Raji (cell line): Measurements from ENCODE around the gene POC1A.

ENCODE experiments used
- POLR2A ChIP-seq: IDR thresholded peaks from 2 replicates; pipeline ENCODE4 v1.6.1; 2011; ENCODE audit warnings: low read depth, low read length, control low read depth; ENCODE audit not compliant: insufficient read depth

POC1A gene

GRCh38 chr3:52046186-52046901 lies 107.9 kb downstream of the POC1A start:
- TF ChIP-seq POLR2A: no peak

- TF ChIP-seq POLR2A: no peak
Measured at GRCh38 chr3:52044869-52045619, 109.2 kb downstream of the POC1A start.

- no peak for TF ChIP-seq POLR2A
Measured at GRCh38 chr3:52043750-52044149, 110.5 kb downstream of the POC1A start.

- no peak for TF ChIP-seq POLR2A
Measured at GRCh38 chr3:52041118-52041731, 113.0 kb downstream of the POC1A start.

GRCh38 chr3:52040600-52040999 lies 113.6 kb downstream of the POC1A start:
- no peak for TF ChIP-seq POLR2A

GRCh38 chr3:52039846-52040245 lies 114.4 kb downstream of the POC1A start:
- TF ChIP-seq POLR2A: no peak

- no peak for TF ChIP-seq POLR2A
Measured at GRCh38 chr3:52039426-52039825, 114.8 kb downstream of the POC1A start.

GRCh38 chr3:52038227-52038626 lies 116.0 kb downstream of the POC1A start:
- TF ChIP-seq POLR2A: no peak

- no peak for TF ChIP-seq POLR2A
Measured at GRCh38 chr3:52037291-52037690, 116.9 kb downstream of the POC1A start.

GRCh38 chr3:52036829-52037228 lies 117.4 kb downstream of the POC1A start:
- TF ChIP-seq POLR2A: no peak

- TF ChIP-seq POLR2A: no peak
Measured at GRCh38 chr3:52036222-52036694, 118.0 kb downstream of the POC1A start.

GRCh38 chr3:52034651-52035050 lies 119.6 kb downstream of the POC1A start:
- TF ChIP-seq POLR2A: no peak

- TF ChIP-seq POLR2A: no peak
Measured at GRCh38 chr3:52034212-52034611, 120.0 kb downstream of the POC1A start.

- TF ChIP-seq POLR2A: no peak
Measured at GRCh38 chr3:52032702-52033408, 121.4 kb downstream of the POC1A start.

- no peak for TF ChIP-seq POLR2A
Measured at GRCh38 chr3:52031896-52032295, 122.3 kb downstream of the POC1A start.
